Type B pancreatic cell (in vitro differentiated cells): ENCODE measurements around the gene CLUH. TPM values are rescaled to one million over a fixed set of nuclear protein-coding genes. Genes with fewer than 3 reads are reported as not detected.
A peak's percentile ranks its signal among the peaks of the same experiment; 100 is the strongest.

Source experiments
- DNase-seq: peaks from one replicate; pipeline ENCODE4 v3.0.0; 2021; ENCODE audit warnings: mixed read lengths; ENCODE audit not compliant: unreplicated experiment; ENCODE audit errors: extremely low spot score
- H3K27ac Mint-ChIP-seq: 2 replicates; pipeline ENCODE4 v1.8.0; 2021; ENCODE audit warnings: mild to moderate bottlenecking, mixed read lengths
- H3K27me3 Mint-ChIP-seq: 2 replicates; pipeline ENCODE4 v1.8.0; 2021; ENCODE audit warnings: mixed read lengths
- H3K36me3 Mint-ChIP-seq: 2 replicates; pipeline ENCODE4 v1.8.0; 2021; ENCODE audit warnings: mixed read lengths
- H3K4me1 Mint-ChIP-seq: one replicate; pipeline ENCODE4 v1.8.0; 2021; ENCODE audit warnings: mixed read lengths; ENCODE audit not compliant: unreplicated experiment
- H3K4me3 Mint-ChIP-seq: 2 replicates; pipeline ENCODE4 v1.8.0; 2021; ENCODE audit warnings: mild to moderate bottlenecking, mixed read lengths
- H3K9me3 Mint-ChIP-seq: 2 replicates; pipeline ENCODE4 v1.8.0; 2021; ENCODE audit warnings: mixed read lengths
- long read RNA-seq: library from polyadenylated mRNA; unstranded; transcript quantifications from one replicate; pipeline ENCODE4 v2.0.0, GENCODE V29; 2020
- total RNA-seq: library from RNA; stranded (reverse); gene quantifications from 2 replicates; pipeline ENCODE4 v1.2.1, GENCODE V29; 2021; ENCODE audit warnings: low replicate concordance
- TF ChIP-seq, protein P1 (sequence below): fragments of 200-600 bp; sonication (generic); conservative IDR thresholded peaks from 2 replicates; pipeline ENCODE4 v1.5.0; 2021; ENCODE audit warnings: antibody characterized with exemption, mild to moderate bottlenecking

Gene CLUH, protein sequence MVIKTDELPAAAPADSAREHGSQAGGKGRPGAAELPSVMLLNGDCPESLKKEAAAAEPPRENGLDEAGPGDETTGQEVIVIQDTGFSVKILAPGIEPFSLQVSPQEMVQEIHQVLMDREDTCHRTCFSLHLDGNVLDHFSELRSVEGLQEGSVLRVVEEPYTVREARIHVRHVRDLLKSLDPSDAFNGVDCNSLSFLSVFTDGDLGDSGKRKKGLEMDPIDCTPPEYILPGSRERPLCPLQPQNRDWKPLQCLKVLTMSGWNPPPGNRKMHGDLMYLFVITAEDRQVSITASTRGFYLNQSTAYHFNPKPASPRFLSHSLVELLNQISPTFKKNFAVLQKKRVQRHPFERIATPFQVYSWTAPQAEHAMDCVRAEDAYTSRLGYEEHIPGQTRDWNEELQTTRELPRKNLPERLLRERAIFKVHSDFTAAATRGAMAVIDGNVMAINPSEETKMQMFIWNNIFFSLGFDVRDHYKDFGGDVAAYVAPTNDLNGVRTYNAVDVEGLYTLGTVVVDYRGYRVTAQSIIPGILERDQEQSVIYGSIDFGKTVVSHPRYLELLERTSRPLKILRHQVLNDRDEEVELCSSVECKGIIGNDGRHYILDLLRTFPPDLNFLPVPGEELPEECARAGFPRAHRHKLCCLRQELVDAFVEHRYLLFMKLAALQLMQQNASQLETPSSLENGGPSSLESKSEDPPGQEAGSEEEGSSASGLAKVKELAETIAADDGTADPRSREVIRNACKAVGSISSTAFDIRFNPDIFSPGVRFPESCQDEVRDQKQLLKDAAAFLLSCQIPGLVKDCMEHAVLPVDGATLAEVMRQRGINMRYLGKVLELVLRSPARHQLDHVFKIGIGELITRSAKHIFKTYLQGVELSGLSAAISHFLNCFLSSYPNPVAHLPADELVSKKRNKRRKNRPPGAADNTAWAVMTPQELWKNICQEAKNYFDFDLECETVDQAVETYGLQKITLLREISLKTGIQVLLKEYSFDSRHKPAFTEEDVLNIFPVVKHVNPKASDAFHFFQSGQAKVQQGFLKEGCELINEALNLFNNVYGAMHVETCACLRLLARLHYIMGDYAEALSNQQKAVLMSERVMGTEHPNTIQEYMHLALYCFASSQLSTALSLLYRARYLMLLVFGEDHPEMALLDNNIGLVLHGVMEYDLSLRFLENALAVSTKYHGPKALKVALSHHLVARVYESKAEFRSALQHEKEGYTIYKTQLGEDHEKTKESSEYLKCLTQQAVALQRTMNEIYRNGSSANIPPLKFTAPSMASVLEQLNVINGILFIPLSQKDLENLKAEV (N-terminal part only)
- total RNA-seq: 77.0 and 108 TPM in 2 replicates
- long read RNA-seq: 0 reads

DNA sequence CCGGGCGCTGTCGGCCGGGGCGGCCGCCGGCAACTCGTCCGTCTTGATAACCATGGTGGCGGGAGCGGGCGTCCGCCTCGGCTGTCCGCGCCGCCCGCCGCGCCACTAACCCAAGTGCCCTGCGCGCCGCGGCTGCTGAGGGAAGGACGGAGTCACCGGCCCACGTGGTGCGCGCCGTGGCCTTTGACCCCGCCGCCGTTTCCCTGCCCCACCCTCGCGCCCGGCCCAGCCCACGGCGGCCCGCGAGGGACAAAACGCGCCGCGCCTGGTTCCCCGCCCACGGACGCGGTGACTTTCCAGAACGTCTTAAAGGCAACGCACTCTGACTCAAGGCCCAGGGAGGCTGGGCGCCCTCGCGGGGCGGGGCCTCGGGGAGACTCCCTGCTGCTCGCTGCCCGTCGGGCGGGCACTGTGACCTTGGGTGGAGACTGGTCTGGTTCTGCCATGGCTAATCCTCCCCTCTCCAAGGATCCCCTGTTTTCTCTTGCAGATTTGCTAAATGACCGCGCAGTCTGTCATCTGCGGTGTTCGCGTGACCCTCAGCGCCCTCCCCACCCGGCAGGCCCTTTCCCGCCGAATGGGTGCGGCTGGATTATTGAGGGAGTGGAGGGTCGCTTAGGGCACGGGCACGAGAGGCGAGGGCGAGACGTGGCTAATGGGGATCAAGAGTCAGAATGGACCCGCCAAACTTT is at the start of gene CLUH:
CLUH (minus strand) TSS at position 157 of the 692 bp plus-strand sequence; CDS start at position 54, 103 bp downstream.
- no peaks in the 10 kb centered on the region for H3K36me3 Mint-ChIP-seq
- peak within 1 kb of the TSS; percentile 91 for H3K4me3 Mint-ChIP-seq
- H3K9me3 Mint-ChIP-seq: no peaks in the 10 kb centered on the region
- peak; percentile 93 for DNase-seq
- H3K27me3 Mint-ChIP-seq: no peaks in the 10 kb centered on the region
- H3K4me1 Mint-ChIP-seq: peaks cover 22% of the 10 kb centered on the region
- peak within 1 kb of the TSS; percentile 90 for H3K27ac Mint-ChIP-seq
- TF ChIP-seq, protein P1, sequence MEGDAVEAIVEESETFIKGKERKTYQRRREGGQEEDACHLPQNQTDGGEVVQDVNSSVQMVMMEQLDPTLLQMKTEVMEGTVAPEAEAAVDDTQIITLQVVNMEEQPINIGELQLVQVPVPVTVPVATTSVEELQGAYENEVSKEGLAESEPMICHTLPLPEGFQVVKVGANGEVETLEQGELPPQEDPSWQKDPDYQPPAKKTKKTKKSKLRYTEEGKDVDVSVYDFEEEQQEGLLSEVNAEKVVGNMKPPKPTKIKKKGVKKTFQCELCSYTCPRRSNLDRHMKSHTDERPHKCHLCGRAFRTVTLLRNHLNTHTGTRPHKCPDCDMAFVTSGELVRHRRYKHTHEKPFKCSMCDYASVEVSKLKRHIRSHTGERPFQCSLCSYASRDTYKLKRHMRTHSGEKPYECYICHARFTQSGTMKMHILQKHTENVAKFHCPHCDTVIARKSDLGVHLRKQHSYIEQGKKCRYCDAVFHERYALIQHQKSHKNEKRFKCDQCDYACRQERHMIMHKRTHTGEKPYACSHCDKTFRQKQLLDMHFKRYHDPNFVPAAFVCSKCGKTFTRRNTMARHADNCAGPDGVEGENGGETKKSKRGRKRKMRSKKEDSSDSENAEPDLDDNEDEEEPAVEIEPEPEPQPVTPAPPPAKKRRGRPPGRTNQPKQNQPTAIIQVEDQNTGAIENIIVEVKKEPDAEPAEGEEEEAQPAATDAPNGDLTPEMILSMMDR: no peak

GRCh38 chr17:2758870-2759269 is 47.3 kb upstream of the CLUH start:
- no peak for DNase-seq
- Mint-ChIP-seq H3K36me3 (no peaks in the 10 kb centered on the region), H3K27ac (no peak overlapping the region), H3K9me3 (peaks cover 3% of the 10 kb centered on the region), H3K4me3 (peak overlapping the region; percentile 28), H3K4me1 (no peaks in the 10 kb centered on the region), H3K27me3 (peaks cover 61% of the 10 kb centered on the region)
- TF ChIP-seq, protein P1: no peak

- DNase-seq: no peak
- Mint-ChIP-seq H3K9me3 (peaks cover 3% of the 10 kb centered on the region), H3K4me1 (no peaks in the 10 kb centered on the region), H3K27ac (no peak overlapping the region), H3K4me3 (peak overlapping the region; percentile 72), H3K27me3 (peaks cover 77% of the 10 kb centered on the region), H3K36me3 (no peaks in the 10 kb centered on the region)
- TF ChIP-seq, protein P1: no peak
Measured at GRCh38 chr17:2755891-2756724, 44.5 kb upstream of the CLUH start.

- DNase-seq: no peak
- no peaks in the 10 kb centered on the region for H3K4me1 Mint-ChIP-seq
- TF ChIP-seq, protein P1: no peak
- no peak overlapping the region for H3K27ac Mint-ChIP-seq
- peaks cover 74% of the 10 kb centered on the region for H3K27me3 Mint-ChIP-seq
- H3K4me3 Mint-ChIP-seq: no peak overlapping the region
- H3K36me3 Mint-ChIP-seq: no peaks in the 10 kb centered on the region
- H3K9me3 Mint-ChIP-seq: no peaks in the 10 kb centered on the region
Measured at GRCh38 chr17:2751491-2751890, 39.9 kb upstream of the CLUH start.
